Liver (tissue), 9 donors: ENCODE measurements around the gene CHRNG. TPM values are rescaled to one million over a fixed set of nuclear protein-coding genes. Genes with fewer than 3 reads are reported as not detected.

Source experiments
- DNase-seq: peaks from one replicate; pipeline ENCODE4 v3.0.0-alpha.2; 2017; ENCODE audit warnings: low spot score
- H3K27ac ChIP-seq, 2 donors: one replicate each; pipeline ENCODE4 v1.7.0; 2013; ENCODE audit warnings: inconsistent platforms in 2 of 2, low read length in 2 of 2, control low read depth in 1 of 2, low read depth in 1 of 2, mild to moderate bottlenecking in 1 of 2
- H3K27me3 ChIP-seq, 4 donors: one replicate each; pipeline versions ENCODE4 v1.6.1 to v1.7.0; 2013; ENCODE audit warnings: low read length in 3 of 4, inconsistent platforms in 1 of 4, mild to moderate bottlenecking in 1 of 4, moderate library complexity in 1 of 4; ENCODE audit not compliant: control insufficient read depth in 4 of 4, insufficient read depth in 4 of 4
- H3K36me3 ChIP-seq, 4 donors: one replicate each; pipeline versions ENCODE4 v1.6.1 to v1.7.0; 2013; ENCODE audit warnings: low read length in 3 of 4, mild to moderate bottlenecking in 3 of 4, low read depth in 1 of 4, moderate library complexity in 1 of 4; ENCODE audit not compliant: control insufficient read depth in 4 of 4, insufficient read depth in 3 of 4
- H3K4me1 ChIP-seq, 4 donors: one replicate each; pipeline versions ENCODE4 v1.6.1 to v1.7.0; 2013; ENCODE audit warnings: low read length in 3 of 4, mild to moderate bottlenecking in 3 of 4, moderate library complexity in 1 of 4; ENCODE audit not compliant: control insufficient read depth in 4 of 4, insufficient read depth in 4 of 4
- H3K4me3 ChIP-seq, 3 donors: one replicate each; pipeline versions ENCODE4 v1.6.1 to v1.7.0; 2013; ENCODE audit warnings: low read length in 3 of 3, control low read depth in 1 of 3, low read depth in 1 of 3, mild to moderate bottlenecking in 1 of 3
- H3K9ac ChIP-seq, 2 donors: one replicate each; pipeline ENCODE4 v1.7.0; 2013; ENCODE audit warnings: low read length in 2 of 2, mild to moderate bottlenecking in 2 of 2, moderate library complexity in 2 of 2, control low read depth in 1 of 2, low read depth in 1 of 2
- H3K9me3 ChIP-seq, 4 donors: one replicate each; pipeline versions ENCODE4 v1.6.1 to v1.7.0; 2013; ENCODE audit warnings: low read length in 3 of 4; ENCODE audit not compliant: control insufficient read depth in 4 of 4
- ATF3 ChIP-seq: IDR thresholded peaks from 2 replicates; pipeline ENCODE4 v1.6.1; 2016; ENCODE audit warnings: antibody characterized with exemption
- CTCF ChIP-seq: fragments of 150-350 bp; IDR thresholded peaks from 2 replicates; pipeline ENCODE4 v1.5.1; 2017; ENCODE audit warnings: improper control_type of control experiment, low read depth, low read length; ENCODE audit not compliant: missing input control
- EGR1 ChIP-seq, 2 donors: IDR thresholded peaks; 2 replicates each; pipeline ENCODE4 v1.6.1; 2016 to 2018; ENCODE audit warnings: antibody characterized with exemption in 2 of 2, low read depth in 2 of 2
- FOXA1 ChIP-seq: IDR thresholded peaks from 2 replicates; pipeline ENCODE4 v1.6.1; 2016; ENCODE audit warnings: antibody characterized with exemption
- FOXA2 ChIP-seq: IDR thresholded peaks from 2 replicates; pipeline ENCODE4 v1.6.1; 2016; ENCODE audit warnings: antibody characterized with exemption
- GABPA ChIP-seq, 2 donors: IDR thresholded peaks in 1 of 2; conservative IDR thresholded peaks in 1 of 2; 2 replicates each; pipeline ENCODE4 v1.6.1; 2016; ENCODE audit warnings: antibody characterized with exemption in 2 of 2, mild to moderate bottlenecking in 1 of 2, moderate library complexity in 1 of 2
- HNF4A ChIP-seq, 2 donors: conservative IDR thresholded peaks; 2 replicates each; pipeline ENCODE4 v1.6.1; 2016; ENCODE audit warnings: antibody characterized with exemption in 2 of 2, mild to moderate bottlenecking in 2 of 2
- HNF4G ChIP-seq: IDR thresholded peaks from 2 replicates; pipeline ENCODE4 v1.6.1; 2016; ENCODE audit warnings: antibody characterized with exemption
- JUND ChIP-seq, 2 donors: IDR thresholded peaks; 2 replicates each; pipeline ENCODE4 v1.6.1; 2016; ENCODE audit warnings: antibody characterized with exemption in 2 of 2
- MAX ChIP-seq: IDR thresholded peaks from 2 replicates; pipeline ENCODE4 v1.6.1; 2016; ENCODE audit warnings: antibody characterized with exemption
- NR2F2 ChIP-seq: IDR thresholded peaks from 2 replicates; pipeline ENCODE4 v1.6.1; 2016; ENCODE audit warnings: antibody characterized with exemption
- RAD21 ChIP-seq, 2 donors: IDR thresholded peaks; 2 replicates each; pipeline ENCODE4 v1.6.1; 2016; ENCODE audit warnings: antibody characterized with exemption in 2 of 2, mild to moderate bottlenecking in 2 of 2
- REST ChIP-seq: IDR thresholded peaks from 2 replicates; pipeline ENCODE4 v1.6.1; 2016; ENCODE audit warnings: antibody characterized with exemption, mild to moderate bottlenecking
- RXRA ChIP-seq, 2 donors: IDR thresholded peaks; 2 replicates each; pipeline ENCODE4 v1.6.1; 2017 to 2018; ENCODE audit warnings: antibody characterized with exemption in 2 of 2, mild to moderate bottlenecking in 1 of 2
- SP1 ChIP-seq: IDR thresholded peaks from 2 replicates; pipeline ENCODE4 v1.6.1; 2018; ENCODE audit warnings: antibody characterized with exemption, mild to moderate bottlenecking
- TAF1 ChIP-seq: conservative IDR thresholded peaks from 2 replicates; pipeline ENCODE4 v1.6.1; 2016; ENCODE audit warnings: antibody characterized with exemption, mild to moderate bottlenecking
- YY1 ChIP-seq: IDR thresholded peaks from 2 replicates; pipeline ENCODE4 v1.6.1; 2016; ENCODE audit warnings: antibody characterized with exemption, mild to moderate bottlenecking
- ZBTB33 ChIP-seq: IDR thresholded peaks from 2 replicates; pipeline ENCODE4 v1.6.1; 2016; ENCODE audit warnings: antibody characterized with exemption
- WGBS: extraction: QIAGEN DNeasy Blood & Tissue Kit; methylation state at CpG from one replicate; pipeline ENCODE4 v1.1.7; 2013; 5-methylcytosine and 5-hydroxymethylcytosine counted together
- polyA plus RNA-seq, 2 donors: library from polyadenylated mRNA; stranded (reverse) in 1 of 2; unstranded in 1 of 2; fragments of 200-250 nt in 1 of 2; fragments of >200 nt in 1 of 2; fragmentation: Nextera tagmentation in 1 of 2; extraction: Ambion mirVana in 1 of 2; gene quantifications; one replicate each; pipeline versions ENCODE4 v1.2.1 to v1.2.3, GENCODE V29; 2013 to 2015
- total RNA-seq, 2 donors: library from RNA; depleted of rRNA; stranded (reverse); fragments of >200 nt; gene quantifications; one replicate each; pipeline ENCODE4 v1.2.3, GENCODE V29; 2014
- donor health status: healthy.
- donor health status: healthy.
- donor health status: healthy.
- donor health status: healthy.
- donor health status: healthy.

CHRNG gene
- total and polyA plus RNA-seq, 4 donors = not detected

- peaks cover 2 to 11% (median 6%) of the 10 kb centered on the region in 4 donors for H3K4me1 ChIP-seq
- no peak overlapping the region for H3K4me3 ChIP-seq
- no peaks in the 10 kb centered on the region for H3K27me3 ChIP-seq
- H3K9ac ChIP-seq = no peak overlapping the region
- WGBS = 67% methylated on average over 18 of the region's 18 CpGs
- peak overlapping the region in 1 of 2 donors; percentile 38 for H3K27ac ChIP-seq
- TF ChIP-seq YY1 (peak; percentile 90), REST (peak; percentile 77), ZBTB33 (peak; percentile 33), FOXA1 (peak; percentile 40), HNF4A (conservative IDR thresholded peaks at IDR 0.05) (peak; percentile 23 to 50), RXRA (IDR thresholded peaks at IDR 0.05) (peak; percentile 30 to 67), GABPA (IDR thresholded peaks at IDR 0.05 in 1 of 2, conservative IDR thresholded peaks at IDR 0.05 in 1 of 2) (no peak), RAD21 (IDR thresholded peaks at IDR 0.05) (peak; percentile 34 to 47), MAX (no peak), TAF1 (no peak), FOXA2 (peak; percentile 24), HNF4G (no peak), CTCF (no peak), EGR1 (IDR thresholded peaks at IDR 0.05; ENCODE audit: low read depth in 2 of 2) (no peak), SP1 (peak; percentile 30), NR2F2 (no peak), JUND (IDR thresholded peaks at IDR 0.05) (peak in 1 of 2 donors; percentile 42), ATF3 (no peak)
- no peaks in the 10 kb centered on the region for H3K36me3 ChIP-seq
- H3K9me3 ChIP-seq = no peaks in the 10 kb centered on the region
- no peak for DNase-seq
Observed at GRCh38 chr2:232588680-232589585, 49.4 kb downstream of the CHRNG start.
